HEK293T (cell line): Measurements from ENCODE around the gene CYP26C1.
"Not testable (repeated sequence)": the region's sequence is repeated elsewhere in the genome, so short reads cannot be mapped to it uniquely, and the experiment has no call there.

Experiments
- BHLHE40 ChIP-seq: fragments of 450-650 bp; IDR thresholded peaks from 2 replicates; pipeline ENCODE4 v1.6.1; 2016; ENCODE audit warnings: mild to moderate bottlenecking, moderate library complexity, borderline replicate concordance
- FOXK2 ChIP-seq: fragments of 450-650 bp; IDR thresholded peaks from 2 replicates; pipeline ENCODE4 v1.6.1; 2016; ENCODE audit warnings: mild to moderate bottlenecking
- FOXM1 ChIP-seq: fragments of 450-650 bp; IDR thresholded peaks from 2 replicates; pipeline ENCODE4 v1.6.1; 2017; ENCODE audit warnings: mild to moderate bottlenecking, borderline replicate concordance
- SP1 ChIP-seq: fragments of 450-650 bp; IDR thresholded peaks from 2 replicates; pipeline ENCODE4 v1.6.1; 2017

DNA sequence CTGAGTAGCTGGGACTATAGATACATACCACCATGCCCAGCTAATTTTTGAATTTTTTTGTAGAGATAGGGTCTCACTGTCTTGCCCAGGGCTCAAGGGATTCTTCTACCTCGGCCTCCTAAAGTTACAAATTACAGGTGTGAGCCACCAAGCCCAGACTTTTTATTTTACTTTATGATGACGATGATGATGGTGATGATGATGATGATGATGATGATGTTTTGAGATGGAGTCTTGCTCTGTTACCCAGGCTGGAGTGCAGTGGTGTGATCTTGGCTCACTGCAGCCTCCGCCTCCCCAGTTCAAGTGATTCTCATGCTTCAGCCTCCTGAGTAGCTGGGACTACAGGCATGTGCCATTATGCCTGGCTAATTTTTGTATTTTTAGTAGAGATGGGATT lies 40.5 kb downstream of the CYP26C1 start:
- TF ChIP-seq SP1, FOXK2, BHLHE40, FOXM1: not testable (repeated sequence)
